HG03565 (cell line): ENCODE data around the gene TMEM114.

Source experiments
- ATAC-seq: cut with Tn5 transposase; IDR thresholded peaks from one replicate; pipeline ENCODE4 v1.9.1; 2021; ENCODE audit warnings: mild to moderate bottlenecking, moderate library complexity; ENCODE audit not compliant: unreplicated experiment

The TMEM114 gene

GRCh38 chr16:8611886-8612600 lies 21.7 kb upstream of the TMEM114 start:
- no peak for ATAC-seq

- no peak for ATAC-seq
These were observed 20.8 kb upstream of the TMEM114 start for GRCh38 chr16:8611122-8611521.

- ATAC-seq, result no peak
These were observed 16.9 kb upstream of the TMEM114 start for GRCh38 chr16:8607214-8607613.

- ATAC-seq, result no peak
These were observed 15.2 kb upstream of the TMEM114 start for GRCh38 chr16:8605554-8605953.

GRCh38 chr16:8600144-8600775 lies 9.9 kb upstream of the TMEM114 start:
- no peak for ATAC-seq

- ATAC-seq, result no peak
These were observed 6.3 kb upstream of the TMEM114 start for GRCh38 chr16:8596581-8596980.

DNA sequence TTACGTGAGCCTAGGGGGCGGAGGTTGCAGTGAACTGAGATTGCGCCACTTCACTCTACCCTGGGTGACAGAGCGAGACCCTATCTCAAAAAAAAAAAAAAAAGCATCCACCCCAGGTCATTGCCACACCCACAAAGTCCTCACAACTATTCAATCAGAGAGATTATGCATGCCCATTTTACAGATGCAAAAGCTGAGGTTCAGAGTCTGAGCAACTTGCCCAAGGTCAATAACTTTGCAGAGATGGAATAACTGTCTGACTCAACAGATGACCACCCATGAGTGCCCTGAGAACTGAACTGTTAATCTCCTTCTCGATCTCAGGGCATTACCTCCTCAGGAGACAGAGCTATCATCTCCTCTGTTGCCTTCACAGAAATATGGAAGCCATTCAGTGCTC lies 5.5 kb upstream of the TMEM114 start:
- ATAC-seq, result no peak

DNA sequence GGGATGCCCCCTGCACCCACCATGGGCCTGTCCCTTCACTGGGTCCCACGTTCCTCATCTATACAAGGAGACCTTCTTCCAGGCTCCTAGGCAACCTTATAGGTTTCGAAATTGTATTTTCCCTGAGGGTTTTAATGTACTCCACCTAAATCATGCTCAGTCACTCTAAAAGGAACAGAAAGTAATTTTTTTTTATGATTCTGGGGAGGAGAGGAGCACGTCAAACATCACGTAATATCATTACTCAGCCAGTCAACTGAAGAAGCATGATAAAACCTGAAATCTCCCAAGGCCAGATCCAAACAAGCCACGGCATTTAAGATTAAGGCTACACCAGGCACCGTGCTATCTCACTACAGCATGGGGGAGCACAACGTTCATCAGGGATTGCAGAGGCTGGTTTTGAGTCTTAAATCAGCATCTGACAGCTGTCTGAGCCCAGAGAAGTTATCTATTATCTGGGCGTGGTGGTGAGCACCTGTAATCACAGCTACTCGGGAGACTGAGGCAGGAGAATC lies 3.9 kb upstream of the TMEM114 start:
- ATAC-seq, result no peak

- no peak for ATAC-seq
These were observed 1.1 kb upstream of the TMEM114 start for GRCh38 chr16:8591451-8591850.

- no peak for ATAC-seq
These were observed 500 bp upstream of the TMEM114 start for GRCh38 chr16:8590811-8591210.

GRCh38 chr16:8589057-8589899 lies 1.0 kb downstream of the TMEM114 start:
- ATAC-seq, result no peak

DNA sequence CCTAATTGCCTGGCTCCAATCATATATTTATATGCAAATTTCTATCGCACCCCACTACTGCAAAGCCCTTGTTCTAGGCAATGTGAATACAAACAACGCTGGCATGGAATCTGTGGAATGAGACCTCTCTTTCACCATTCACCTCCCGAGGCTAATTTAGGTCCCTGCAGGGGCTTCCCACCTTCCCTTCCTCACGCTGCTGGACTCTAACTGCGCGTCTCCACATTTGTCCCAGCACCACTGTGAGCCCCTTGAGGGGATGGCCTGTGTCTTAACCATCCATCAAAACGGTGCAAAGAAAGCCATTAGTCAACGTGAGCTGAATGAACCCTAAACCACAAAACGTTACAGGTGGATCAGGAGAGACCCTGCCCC lies 1.6 kb downstream of the TMEM114 start:
- no peak for ATAC-seq

GRCh38 chr16:8587065-8587464 lies 3.2 kb downstream of the TMEM114 start:
- no peak for ATAC-seq

DNA sequence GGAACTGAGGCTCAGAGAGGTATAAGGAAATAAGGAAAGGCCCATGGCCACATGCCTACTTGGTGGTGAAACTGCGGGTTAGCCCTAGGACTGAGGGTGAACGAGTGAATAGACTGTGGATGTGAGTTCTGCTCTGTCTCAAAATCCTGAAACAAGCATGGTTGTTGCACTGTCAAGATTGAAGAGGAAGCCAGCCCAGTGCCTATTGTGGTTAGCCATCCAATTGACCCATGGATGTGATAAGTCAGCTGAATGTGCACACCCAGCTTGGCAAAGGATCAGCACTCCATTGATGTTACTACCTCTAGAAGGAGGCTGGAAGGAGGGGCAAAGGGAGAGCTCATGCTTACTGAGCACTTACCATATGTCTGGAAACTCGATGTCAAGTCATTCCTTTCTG lies 4.5 kb downstream of the TMEM114 start:
- no peak for ATAC-seq

- no peak for ATAC-seq
These were observed 5.3 kb downstream of the TMEM114 start for GRCh38 chr16:8585041-8585440.

GRCh38 chr16:8583732-8584131 lies 6.6 kb downstream of the TMEM114 start:
- ATAC-seq, result no peak

DNA sequence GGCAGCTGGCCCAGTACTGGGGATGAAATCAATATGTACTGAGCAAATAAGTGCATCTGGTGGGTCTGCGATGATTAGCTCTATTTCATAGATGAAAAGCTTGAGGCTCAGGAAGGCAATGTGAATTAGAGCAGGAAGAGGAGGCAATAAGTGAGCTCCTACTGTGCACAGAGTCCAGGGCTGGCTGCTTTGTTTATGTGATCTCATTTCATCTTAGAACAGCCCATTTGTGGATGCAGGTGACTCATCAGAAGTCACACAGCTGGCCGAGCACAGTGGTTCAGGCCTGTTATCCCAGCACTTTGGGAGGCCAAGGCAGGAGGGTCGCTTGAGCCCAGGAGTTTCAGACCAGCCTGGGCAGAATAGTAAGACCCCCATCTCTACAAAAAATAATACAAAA lies 7.1 kb downstream of the TMEM114 start:
- no peak for ATAC-seq

GRCh38 chr16:8581831-8582580 lies 8.3 kb downstream of the TMEM114 start:
- ATAC-seq, result no peak

- ATAC-seq, result no peak
These were observed 10.8 kb downstream of the TMEM114 start for GRCh38 chr16:8579559-8579958.

DNA sequence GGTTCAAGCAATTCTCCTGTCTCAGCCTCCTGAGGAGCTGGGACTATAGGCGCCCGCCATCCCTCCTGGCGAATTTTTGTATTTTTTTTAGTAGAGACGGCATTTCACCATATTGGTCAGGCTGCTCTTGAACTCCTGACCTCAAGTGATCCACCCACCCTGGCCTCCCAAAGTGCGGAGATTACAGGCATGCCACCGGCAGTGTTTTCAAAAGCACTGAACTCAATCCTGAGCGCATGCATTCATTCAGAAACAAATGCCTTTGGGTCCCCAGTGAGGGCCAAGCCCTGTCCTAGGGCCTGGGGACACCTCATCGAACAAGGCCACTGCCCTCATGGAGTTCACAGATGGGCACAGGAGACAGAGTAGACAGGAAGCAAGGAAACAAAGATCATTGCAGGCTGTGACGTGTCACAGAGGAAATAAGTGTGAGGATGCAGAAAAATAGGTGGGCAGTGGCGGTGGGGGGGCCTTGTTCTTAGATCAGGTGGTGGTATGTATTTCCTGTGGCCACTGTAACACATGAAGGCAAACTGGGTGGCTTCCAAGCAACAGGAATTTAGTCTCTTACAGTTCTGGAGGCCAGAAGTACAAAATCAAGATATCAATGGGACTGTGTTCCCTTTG lies 12.5 kb downstream of the TMEM114 start:
- no peak for ATAC-seq
